GM21515 (cell line): ENCODE results near the gene CASKIN1.
"Not testable (repeated sequence)": the region's sequence is repeated elsewhere in the genome, so short reads cannot be mapped to it uniquely, and the experiment has no call there.

Experiments
- ATAC-seq: cut with Tn5 transposase; IDR thresholded peaks from one replicate; pipeline ENCODE4 v1.9.1; 2021; ENCODE audit not compliant: unreplicated experiment

The CASKIN1 gene, protein sequence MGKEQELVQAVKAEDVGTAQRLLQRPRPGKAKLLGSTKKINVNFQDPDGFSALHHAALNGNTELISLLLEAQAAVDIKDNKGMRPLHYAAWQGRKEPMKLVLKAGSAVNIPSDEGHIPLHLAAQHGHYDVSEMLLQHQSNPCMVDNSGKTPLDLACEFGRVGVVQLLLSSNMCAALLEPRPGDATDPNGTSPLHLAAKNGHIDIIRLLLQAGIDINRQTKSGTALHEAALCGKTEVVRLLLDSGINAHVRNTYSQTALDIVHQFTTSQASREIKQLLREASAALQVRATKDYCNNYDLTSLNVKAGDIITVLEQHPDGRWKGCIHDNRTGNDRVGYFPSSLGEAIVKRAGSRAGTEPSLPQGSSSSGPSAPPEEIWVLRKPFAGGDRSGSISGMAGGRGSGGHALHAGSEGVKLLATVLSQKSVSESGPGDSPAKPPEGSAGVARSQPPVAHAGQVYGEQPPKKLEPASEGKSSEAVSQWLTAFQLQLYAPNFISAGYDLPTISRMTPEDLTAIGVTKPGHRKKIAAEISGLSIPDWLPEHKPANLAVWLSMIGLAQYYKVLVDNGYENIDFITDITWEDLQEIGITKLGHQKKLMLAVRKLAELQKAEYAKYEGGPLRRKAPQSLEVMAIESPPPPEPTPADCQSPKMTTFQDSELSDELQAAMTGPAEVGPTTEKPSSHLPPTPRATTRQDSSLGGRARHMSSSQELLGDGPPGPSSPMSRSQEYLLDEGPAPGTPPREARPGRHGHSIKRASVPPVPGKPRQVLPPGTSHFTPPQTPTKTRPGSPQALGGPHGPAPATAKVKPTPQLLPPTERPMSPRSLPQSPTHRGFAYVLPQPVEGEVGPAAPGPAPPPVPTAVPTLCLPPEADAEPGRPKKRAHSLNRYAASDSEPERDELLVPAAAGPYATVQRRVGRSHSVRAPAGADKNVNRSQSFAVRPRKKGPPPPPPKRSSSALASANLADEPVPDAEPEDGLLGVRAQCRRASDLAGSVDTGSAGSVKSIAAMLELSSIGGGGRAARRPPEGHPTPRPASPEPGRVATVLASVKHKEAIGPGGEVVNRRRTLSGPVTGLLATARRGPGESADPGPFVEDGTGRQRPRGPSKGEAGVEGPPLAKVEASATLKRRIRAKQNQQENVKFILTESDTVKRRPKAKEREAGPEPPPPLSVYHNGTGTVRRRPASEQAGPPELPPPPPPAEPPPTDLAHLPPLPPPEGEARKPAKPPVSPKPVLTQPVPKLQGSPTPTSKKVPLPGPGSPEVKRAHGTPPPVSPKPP (N-terminal part only)

DNA sequence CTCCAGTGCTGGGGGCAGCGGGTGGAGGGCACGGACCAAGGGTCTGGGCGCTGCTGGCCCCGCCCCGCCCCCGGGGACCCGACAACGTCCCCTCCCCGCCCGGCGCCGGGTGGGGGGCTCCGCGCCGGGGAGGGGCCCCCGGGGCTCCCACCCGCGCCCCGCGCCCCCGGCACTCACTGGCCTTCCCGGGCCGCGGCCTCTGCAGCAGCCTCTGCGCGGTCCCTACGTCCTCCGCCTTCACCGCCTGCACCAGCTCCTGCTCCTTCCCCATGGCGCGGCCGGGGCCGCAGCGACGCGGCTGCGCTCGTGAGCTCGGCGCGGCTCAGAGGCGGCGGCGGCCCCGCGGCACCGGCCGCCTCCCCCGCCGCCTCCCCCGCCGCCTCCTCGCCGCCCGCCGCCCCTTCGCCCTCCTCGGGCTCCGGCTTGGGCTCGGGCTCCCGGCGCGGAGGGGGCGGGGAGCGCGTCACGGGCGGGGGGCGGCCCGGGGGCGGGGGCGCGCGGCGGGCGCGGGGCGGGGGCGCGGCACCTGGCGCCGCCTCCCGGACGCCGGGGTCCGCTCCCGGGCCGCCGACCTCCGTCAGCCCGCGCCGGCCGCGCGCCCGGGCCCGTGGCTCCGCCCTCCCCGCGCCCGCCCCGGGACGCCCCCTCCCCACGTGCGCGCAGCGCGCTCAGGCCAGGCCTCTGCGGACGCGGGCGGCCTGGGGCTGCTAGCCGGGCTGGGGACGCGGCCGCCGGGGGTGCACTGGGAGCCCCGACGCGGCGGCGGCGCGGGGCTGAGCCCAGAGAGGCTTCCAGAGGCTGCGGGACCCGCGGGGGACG lies at the start of gene CASKIN1:
Gene CASKIN1, minus strand, starts transcription at position 444 of the 819 bp plus-strand sequence. Its CDS starts 173 bp downstream, at position 271.
- no peak for ATAC-seq

DNA sequence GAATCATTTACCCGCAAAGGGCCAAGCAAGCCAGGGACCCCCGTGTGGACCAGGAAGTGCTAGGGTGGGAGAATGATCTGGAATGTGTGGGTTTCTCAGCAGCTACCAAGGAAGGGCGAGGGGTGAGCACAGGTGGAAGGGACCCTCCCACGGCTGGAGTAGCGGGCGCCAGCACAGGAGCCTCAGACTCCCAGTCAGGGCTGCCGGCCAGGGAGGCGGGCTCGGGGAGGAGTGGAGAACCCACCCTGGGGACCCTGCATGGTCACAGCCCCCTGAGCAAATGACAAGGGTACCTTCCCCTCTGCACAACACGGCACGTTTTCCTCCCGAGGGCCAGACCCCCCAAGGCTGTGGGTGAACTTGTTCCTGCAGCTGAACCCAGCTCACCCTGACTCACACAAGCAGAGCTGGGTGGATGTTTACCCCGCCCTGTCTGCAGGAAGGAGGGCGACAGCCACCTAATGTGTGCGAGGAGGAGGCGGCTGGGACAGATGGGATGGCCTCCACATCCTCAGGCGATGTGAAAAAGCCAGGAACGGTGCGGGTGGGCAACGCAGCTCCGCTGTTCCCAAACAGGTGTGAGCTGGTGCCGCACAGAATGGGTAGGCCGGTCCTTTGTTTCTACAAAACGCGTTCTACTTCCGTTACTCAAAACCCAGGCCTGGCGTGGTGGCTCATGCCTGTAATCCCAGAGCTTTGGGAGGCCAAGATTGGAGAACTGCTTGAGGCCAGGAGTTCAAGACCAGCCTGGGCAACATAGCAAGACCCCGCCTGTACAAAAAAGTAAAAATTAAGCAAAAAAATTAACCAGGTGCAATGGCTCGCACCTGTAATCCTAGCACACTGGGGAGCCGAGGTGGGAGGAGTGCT lies 48.8 kb upstream of the CASKIN1 start:
- ATAC-seq, result no peak

DNA sequence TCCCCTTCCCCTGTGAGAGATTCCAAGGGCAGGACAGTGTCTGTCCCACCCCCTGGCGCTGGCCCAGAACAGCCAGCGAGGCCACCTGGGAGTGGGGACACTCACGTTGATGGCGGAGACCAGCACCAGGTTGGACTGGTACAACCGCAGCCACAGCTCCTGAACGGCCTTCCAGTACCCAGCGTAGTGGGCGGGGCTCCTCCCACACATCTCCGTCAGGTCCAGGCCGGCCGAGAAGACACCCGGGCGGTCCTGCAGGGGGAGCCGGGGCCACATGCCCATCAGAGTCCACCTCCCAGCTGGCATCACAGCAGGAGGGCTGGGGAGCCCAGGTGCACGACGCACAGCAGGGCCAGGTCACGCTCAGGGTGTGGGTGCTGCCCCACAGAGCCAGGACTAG lies 47.9 kb upstream of the CASKIN1 start:
- ATAC-seq, result no peak

DNA sequence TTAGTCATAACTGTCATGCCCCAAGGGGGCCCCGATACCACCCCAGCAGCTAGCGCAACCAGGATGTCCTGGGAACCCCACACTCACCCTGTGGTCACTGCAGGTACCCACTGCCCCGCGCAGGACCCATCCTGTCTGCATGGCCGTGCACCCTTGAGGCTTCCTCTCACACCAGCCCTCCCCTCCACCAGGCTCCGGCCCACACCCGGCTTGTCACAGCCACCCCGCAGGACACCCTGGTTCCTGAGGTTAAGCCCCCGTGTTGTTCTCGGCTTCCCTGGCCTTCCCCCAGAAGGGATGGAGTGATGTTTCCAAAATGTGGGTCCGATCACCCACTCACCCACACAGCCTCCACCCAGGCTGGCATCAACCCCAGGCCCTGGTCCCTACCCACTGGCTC lies 47.4 kb upstream of the CASKIN1 start:
- ATAC-seq, result no peak

DNA sequence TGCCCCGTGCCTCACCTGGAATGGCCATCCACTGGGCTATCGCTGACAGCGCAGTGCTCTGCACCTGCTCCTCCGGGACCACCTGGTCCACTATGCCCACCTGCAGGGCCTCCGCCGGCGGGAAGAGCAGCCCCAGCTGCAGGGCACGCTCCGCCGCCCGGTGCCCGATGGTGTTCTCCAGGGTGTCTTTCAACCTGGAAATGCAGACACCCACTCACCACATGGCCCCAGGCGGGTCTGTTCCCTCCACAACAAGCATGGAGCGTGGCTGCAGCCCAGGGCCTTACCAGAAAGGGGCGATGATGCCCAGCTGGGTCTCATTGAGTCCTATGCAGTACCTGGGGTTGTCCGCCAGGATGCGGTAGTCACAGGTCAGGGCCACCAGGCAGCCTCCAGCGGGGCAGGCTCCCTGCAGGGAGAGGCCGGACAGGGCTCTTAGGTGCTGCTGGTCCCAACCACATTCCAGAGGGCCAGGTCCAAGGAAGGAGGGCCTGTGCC lies 46.7 kb upstream of the CASKIN1 start:
- ATAC-seq, result no peak

DNA sequence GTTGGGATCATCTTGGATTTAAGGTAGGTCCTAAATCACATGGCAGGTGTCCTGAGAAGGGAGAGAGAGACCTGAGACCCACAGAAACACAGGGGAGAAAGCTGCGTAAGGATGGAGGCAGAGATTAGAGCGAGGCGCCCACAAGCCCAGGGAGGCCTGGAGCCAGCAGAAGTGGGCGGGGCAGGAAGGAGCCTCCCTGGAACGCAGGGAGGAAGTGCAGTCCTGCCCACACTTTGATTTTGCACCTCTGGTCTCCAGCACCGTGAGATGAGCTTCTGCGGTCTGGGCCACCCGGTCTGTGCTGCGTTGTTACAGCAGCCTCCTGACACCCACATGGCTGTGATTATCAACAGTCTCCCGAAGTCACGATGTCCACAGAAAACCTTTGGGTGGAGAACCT lies 46.2 kb upstream of the CASKIN1 start:
- no peak for ATAC-seq

DNA sequence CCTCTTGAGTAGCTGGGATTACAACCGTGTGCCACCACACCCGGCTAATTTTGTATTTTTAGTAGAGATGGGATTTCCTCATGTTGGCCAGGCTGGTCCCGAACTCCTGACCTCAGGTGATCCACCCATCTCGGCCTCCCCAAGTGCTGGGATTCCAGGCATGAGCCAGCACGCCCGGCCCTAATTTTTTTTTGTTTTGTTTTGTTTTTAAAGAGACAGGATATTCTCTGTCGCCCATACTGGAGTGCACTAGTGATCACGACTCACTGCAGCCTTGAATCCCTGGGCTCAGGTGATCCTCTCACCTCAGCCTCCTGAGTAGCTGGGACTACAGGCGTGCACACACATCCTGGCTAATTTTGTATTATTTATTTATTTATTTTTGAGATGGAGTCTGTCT lies 43.9 kb upstream of the CASKIN1 start:
- ATAC-seq, result not testable (repeated sequence)

DNA sequence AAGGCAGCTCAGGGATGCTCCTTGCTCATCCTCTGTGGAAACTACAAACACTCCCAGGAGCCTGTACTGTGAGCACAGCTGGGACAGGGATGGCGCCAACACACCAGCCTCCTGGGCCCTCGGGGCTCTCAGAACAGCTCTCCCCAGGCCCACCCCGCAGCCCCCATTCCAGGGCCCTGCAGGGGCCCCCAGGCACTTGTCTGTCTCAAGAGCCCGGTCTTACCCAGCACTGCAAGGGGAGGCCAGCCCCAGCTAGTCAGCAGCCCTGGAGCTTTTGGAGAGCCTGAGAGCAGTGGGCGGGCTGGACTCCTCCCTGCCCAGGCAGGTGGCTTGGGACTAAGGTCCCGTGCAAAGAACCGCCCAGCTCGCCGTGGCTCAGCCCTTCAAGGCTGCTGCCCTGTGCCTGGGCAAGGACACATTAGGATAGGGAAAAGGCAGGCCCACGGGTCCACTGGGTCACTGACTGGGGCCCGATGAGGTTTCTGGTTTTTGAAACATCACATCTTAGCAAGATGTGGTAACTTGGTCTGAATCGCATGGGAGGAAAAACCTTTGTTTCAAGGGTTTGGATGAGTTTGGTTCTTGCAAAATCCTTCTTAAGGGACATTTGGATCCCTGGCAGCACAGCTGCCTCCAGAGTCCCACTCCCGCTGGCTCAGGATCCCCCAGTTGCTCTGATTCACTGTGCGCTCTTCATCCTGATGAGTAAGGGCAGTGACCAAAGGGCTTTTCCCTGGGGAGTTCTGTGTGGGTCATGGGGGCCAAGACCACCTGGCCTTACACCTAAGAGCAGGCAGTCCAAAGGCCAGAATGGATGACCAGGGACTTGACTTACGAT lies 42.7 kb upstream of the CASKIN1 start:
- no peak for ATAC-seq

DNA sequence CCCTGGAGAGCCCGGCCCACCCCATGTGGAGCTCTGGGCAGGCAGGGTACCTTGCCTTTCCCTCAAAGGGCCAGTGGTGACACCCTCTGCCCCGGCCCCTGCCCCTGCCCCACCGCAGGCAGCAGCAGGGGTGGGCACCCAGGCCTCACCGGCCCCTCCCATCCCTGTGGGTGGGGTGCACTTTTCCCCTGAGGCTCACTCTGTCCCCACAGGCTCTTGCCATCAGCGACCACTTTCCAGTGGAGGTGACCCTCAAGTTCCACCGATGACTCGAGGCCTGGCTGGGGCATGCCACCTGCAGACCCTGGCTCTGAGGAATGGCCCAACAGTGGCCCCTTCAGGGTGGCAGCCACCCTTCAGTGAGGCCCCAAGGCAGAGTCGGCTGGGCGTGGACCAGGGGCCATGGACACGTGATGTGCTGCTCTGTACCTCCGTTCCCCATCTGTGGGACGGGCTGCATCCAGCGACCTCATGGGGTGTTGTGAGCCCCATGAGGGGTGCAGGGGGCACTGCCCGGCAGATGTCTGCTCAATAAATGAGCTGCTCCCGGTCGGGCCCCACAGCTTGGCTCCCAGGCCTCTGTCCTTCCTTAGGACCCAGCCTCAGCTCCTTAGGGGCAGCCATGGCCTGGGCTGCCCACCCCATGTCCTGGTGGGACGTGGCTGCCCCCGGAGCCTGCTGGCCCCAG lies 41.9 kb upstream of the CASKIN1 start:
- ATAC-seq, result no peak

DNA sequence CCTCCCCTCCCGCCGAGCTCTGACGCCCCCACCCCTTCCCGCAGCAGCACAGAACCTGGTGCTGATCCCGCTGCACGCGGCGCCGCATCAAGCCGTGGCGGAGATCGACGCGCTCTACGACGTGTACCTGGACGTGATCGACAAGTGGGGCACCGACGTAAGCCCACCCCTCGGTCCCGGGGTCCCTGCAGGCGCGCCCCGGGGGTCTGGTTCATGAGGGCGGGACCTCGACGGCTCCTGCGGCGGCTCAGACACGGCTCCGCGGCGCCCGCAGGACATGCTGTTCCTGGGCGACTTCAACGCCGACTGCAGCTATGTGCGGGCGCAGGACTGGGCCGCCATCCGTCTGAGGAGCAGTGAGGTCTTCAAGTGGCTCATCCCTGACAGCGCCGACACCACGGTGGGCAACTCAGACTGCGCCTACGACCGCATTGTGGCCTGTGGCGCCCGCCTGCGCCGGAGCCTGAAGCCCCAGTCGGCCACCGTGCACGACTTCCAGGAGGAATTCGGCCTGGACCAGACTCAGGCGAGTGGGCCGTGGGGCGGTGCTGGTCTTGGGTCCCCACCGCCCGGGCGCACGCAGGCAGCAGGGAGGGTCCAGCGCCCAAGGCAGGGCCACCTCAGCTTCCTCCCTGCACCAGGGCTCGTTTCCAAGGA lies 41.2 kb upstream of the CASKIN1 start:
- no peak for ATAC-seq

DNA sequence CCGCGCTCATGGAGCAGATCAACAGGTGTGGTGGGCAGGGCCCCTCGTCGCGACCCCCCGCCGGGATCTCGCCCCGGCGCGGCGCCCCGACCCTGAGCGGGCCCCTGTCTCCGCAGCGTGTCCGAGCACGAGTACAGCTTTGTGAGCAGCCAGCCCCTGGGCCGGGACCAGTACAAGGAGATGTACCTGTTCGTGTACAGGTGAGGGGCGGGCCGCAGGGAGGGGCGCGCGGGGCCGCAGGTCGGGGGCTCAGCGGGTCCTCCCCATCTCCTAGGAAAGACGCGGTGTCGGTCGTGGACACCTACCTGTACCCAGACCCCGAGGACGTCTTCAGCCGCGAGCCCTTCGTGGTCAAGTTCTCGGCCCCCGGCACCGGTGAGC lies 40.7 kb upstream of the CASKIN1 start:
- ATAC-seq, result no peak

DNA sequence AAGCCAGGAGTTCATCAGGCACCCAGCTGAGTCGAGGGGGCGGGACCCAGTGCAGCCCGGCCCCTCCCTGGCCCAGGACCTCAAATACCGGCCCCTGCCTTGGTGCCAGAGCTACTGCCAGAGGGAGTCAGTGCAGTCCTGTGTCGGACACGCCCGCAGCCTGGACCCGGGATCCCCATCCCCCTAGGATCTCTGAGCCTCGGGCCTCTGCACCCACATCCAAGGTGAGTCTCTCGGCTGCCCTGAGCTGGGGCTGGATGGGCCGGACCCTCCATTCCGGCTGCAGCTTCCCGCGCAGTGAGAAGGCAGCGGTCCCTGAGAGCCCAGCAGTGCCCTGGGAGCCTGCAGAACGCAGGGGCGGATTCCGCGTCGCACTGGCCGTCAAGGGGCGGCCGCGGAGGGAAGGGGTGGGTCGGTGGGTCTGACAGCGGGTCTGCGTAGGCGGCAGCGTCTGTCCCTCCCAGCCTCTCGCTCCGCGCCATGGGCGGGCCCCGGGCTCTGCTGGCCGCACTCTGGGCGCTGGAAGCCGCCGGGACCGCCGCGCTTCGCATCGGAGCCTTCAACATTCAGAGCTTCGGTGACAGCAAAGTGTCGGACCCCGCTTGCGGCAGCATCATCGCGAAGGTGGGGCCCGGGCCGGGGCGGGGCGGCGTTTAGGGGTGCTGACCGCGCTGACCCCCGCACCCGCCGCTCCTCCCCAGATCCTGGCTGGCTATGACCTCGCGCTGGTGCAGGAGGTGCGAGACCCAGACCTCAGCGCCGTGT lies 40.1 kb upstream of the CASKIN1 start, which contains the start of gene DNASE1L2:
Gene DNASE1L2, plus strand, starts transcription at position 108 of the 765 bp plus-strand sequence. Its CDS starts 373 bp downstream, at position 481.
- no peak for ATAC-seq

DNA sequence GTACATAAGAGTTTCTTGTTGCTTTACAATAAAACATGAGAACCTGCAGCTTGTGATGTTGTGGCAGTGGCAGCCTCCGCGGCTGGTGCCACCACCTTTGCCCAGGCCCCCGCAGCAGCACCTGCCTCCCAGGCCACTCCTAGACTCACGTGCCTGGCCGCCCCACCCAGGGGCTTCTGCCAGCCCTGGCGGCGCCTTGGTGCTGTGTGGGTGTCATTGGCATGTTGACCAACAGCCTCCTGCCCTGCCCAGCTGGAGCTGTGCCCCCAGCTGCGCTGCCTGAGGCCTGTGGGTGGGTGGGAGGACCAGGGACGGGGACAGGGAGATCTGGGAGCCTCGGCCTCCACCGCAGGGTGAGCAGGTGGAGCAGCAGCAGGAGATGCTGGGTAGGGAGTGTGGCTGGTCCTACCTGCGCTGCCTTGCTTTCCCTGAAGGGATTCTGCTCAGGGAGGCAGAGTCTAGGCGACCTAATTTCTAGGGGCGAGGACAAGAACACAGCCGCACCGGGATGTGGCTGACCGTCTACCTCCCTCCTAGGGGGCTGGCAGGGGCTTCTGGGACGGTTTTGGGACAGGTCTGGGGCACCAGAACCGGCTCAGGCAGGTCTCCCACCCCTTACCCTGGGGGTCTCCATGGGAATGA lies 39.4 kb upstream of the CASKIN1 start:
- ATAC-seq, result no peak

DNA sequence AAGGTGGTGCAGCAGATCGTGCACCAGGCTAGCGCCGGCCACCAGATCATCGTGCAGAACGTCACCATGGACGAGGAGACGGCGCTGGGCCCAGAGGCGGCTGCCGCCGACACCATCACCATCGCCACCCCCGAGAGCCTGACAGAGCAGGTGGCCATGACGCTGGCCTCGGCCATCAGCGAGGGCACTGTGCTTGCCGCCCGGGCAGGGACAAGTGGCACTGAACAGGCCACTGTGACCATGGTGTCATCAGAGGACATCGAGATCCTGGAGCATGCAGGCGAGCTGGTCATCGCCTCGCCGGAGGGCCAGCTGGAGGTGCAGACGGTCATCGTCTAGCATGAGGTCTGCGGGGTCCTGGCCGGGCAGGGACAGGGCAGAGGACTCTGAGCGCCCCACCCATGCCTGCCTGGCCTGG lies 38.8 kb upstream of the CASKIN1 start:
- ATAC-seq, result no peak

DNA sequence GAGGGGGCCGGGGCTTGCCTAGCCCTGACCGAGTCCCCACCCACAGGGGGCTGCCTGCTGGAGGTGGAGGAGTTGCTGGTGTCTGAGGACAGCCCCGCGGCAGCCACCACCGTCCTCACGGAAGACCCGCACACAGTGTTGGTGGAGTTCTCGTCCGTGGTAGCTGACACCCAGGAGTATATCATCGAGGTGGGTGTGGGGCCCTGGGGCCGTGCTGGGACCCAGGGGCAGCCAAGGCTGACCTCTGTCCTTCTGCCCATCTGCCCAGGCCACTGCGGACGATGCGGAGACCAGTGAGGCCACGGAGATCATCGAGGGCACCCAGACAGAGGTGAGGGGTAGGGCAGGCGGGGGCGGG lies 38.4 kb upstream of the CASKIN1 start:
- ATAC-seq, result no peak
